ENCODE results near the gene NRTN. TPM values are rescaled to one million over a fixed set of nuclear protein-coding genes. Genes with fewer than 3 reads are reported as not detected.

NRTN gene
- total RNA-seq, 1 experiment from 2014 or later, result 0.80 TPM

DNA sequence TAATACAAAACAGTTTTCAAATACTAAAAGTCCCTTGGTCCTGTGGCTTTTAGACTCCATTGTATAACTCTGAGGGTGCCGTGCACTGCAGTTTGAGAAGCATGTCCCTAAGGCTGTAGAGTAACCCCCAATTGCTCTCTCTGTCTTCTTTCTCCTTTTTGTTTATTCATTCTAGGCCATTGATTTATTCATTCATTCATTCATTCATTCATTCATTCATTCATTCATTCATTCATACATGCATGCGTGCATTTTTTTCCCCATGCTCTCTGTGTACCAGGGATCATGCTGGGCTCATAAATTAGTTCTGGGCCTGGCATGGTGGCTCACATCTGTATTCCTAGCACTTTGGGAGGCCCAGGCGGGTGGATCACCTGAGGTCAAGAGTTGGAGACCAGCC is 39.6 kb upstream of the NRTN start:
- BruUV-seq (replicated peaks), result no TSS peak
- Histone ChIP-seq H3K9me3 (ENCODE audit: control insufficient read depth, insufficient read depth, low read depth, low read length) (no peaks in the 10 kb centered on the region), H3K4me3 (ENCODE audit: low read depth in 2 of 2, low read length in 2 of 2) (no peak overlapping the region), H3K27me3 (ENCODE audit: control insufficient read depth, insufficient read depth, low read length) (no peaks in the 10 kb centered on the region), H3K36me3 (ENCODE audit: control insufficient read depth, insufficient read depth, low read length) (no peaks in the 10 kb centered on the region), H3K27ac (ENCODE audit: low read length) (no peak overlapping the region), H3K4me1 (ENCODE audit: control insufficient read depth, insufficient read depth, low read length) (no peaks in the 10 kb centered on the region)
- in situ Hi-C loops (cut with HindIII; ENCODE audit: low pct_unique_long_range_greater_than_20kb, low sequenced_read_pairs) (no loop called here), intact Hi-C loops (cut with micrococcal nuclease; ENCODE audit: unreplicated experiment) (no loop called here)
- DNase-seq (ENCODE audit: low read depth, low spot score), result no peak
- TF ChIP-seq TCF7L2 (IDR thresholded peaks at IDR 0.05; ENCODE audit: low read depth, low read length) (no peak), REST (IDR thresholded peaks at IDR 0.05; ENCODE audit: insufficient read depth in 1 of 2, low read depth in 2 of 2, low read length in 1 of 2) (no peak), SIN3A (IDR thresholded peaks at IDR 0.05; ENCODE audit: borderline replicate concordance, insufficient read depth, low read depth, low read length) (no peak), POLR2AphosphoS5 (IDR thresholded peaks at IDR 0.05; ENCODE audit: low read depth, low read length) (no peak)
- TF ChIP-seq, protein P1, sequence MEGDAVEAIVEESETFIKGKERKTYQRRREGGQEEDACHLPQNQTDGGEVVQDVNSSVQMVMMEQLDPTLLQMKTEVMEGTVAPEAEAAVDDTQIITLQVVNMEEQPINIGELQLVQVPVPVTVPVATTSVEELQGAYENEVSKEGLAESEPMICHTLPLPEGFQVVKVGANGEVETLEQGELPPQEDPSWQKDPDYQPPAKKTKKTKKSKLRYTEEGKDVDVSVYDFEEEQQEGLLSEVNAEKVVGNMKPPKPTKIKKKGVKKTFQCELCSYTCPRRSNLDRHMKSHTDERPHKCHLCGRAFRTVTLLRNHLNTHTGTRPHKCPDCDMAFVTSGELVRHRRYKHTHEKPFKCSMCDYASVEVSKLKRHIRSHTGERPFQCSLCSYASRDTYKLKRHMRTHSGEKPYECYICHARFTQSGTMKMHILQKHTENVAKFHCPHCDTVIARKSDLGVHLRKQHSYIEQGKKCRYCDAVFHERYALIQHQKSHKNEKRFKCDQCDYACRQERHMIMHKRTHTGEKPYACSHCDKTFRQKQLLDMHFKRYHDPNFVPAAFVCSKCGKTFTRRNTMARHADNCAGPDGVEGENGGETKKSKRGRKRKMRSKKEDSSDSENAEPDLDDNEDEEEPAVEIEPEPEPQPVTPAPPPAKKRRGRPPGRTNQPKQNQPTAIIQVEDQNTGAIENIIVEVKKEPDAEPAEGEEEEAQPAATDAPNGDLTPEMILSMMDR (IDR thresholded peaks at IDR 0.05), result no peak
- CTCF ChIA-PET, result no interaction called here
- POLR2A ChIA-PET, result no interaction called here
- no peak for ATAC-seq

- ChIA-PET POLR2A (no interaction called here), CTCF (no interaction called here)
- Histone ChIP-seq H3K4me3 (ENCODE audit: low read depth in 2 of 2, low read length in 2 of 2) (no peak overlapping the region), H3K9me3 (ENCODE audit: control insufficient read depth, insufficient read depth, low read depth, low read length) (no peaks in the 10 kb centered on the region), H3K27me3 (ENCODE audit: control insufficient read depth, insufficient read depth, low read length) (no peaks in the 10 kb centered on the region), H3K36me3 (ENCODE audit: control insufficient read depth, insufficient read depth, low read length) (no peaks in the 10 kb centered on the region), H3K4me1 (ENCODE audit: control insufficient read depth, insufficient read depth, low read length) (no peaks in the 10 kb centered on the region), H3K27ac (ENCODE audit: low read length) (no peak overlapping the region)
- no TSS peak for BruUV-seq (replicated peaks)
- DNase-seq (ENCODE audit: low read depth, low spot score), result no peak
- TF ChIP-seq SIN3A (IDR thresholded peaks at IDR 0.05; ENCODE audit: borderline replicate concordance, insufficient read depth, low read depth, low read length), result no peak
- TF ChIP-seq REST (IDR thresholded peaks at IDR 0.05; ENCODE audit: insufficient read depth in 1 of 2, low read depth in 2 of 2, low read length in 1 of 2), result no peak
- TF ChIP-seq TCF7L2 (IDR thresholded peaks at IDR 0.05; ENCODE audit: low read depth, low read length), result no peak
- no peak for TF ChIP-seq POLR2AphosphoS5 (IDR thresholded peaks at IDR 0.05; ENCODE audit: low read depth, low read length)
- TF ChIP-seq, protein P1 (IDR thresholded peaks at IDR 0.05), result no peak
- ATAC-seq, result no peak
- intact Hi-C loops (cut with micrococcal nuclease; ENCODE audit: unreplicated experiment) (no loop called here), in situ Hi-C loops (cut with HindIII; ENCODE audit: low pct_unique_long_range_greater_than_20kb, low sequenced_read_pairs) (no loop called here)
These were observed 36.9 kb upstream of the NRTN start for GRCh38 chr19:5767949-5768348.
